SU-DHL-6 (cell line): ENCODE results near the gene STK10.

ENCODE experiments used
- H2AFZ ChIP-seq: fragments of 200-600 bp; sonication (generic); 2 replicates; pipeline ENCODE4 v1.6.1; 2014; ENCODE audit warnings: low read depth, mild to moderate bottlenecking, moderate library complexity, mixed read lengths, antibody characterized with exemption, low read length; ENCODE audit not compliant: severe bottlenecking
- H3F3A ChIP-seq: fragments of 200-600 bp; shearing (Covaris generic); 2 replicates; pipeline ENCODE4 v1.6.0; 2016; ENCODE audit warnings: antibody characterized with exemption, mild to moderate bottlenecking; ENCODE audit not compliant: insufficient read depth
- H3K27ac ChIP-seq: fragments of 200-600 bp; sonication (generic); 2 replicates; pipeline ENCODE4 v1.5.1; 2016; ENCODE audit warnings: low read depth, mild to moderate bottlenecking, low read length, moderate library complexity, mixed read lengths
- H3K27me3 ChIP-seq: fragments of 200-600 bp; sonication (generic), shearing (Covaris generic); 2 replicates; pipeline ENCODE4 v1.6.0; 2014; ENCODE audit warnings: mild to moderate bottlenecking, low read length
- H3K36me3 ChIP-seq: fragments of 200-600 bp; sonication (generic); 2 replicates; pipeline ENCODE4 v1.6.1; 2014; ENCODE audit warnings: mild to moderate bottlenecking, low read length, mixed read lengths
- H3K4me2 ChIP-seq: fragments of 300-600, 200-600 bp; shearing (Covaris generic), sonication (generic); 2 replicates; pipeline ENCODE4 v1.6.0; 2014; ENCODE audit warnings: low read length, low read depth, mild to moderate bottlenecking; ENCODE audit not compliant: poor library complexity, severe bottlenecking
- H3K4me3 ChIP-seq: fragments of 200-600 bp; sonication (generic); 2 replicates; pipeline ENCODE4 v1.5.1; 2014; ENCODE audit warnings: antibody characterized with exemption, low read length, mild to moderate bottlenecking, mixed read lengths; ENCODE audit not compliant: insufficient read depth, poor library complexity, severe bottlenecking
- H3K79me2 ChIP-seq: fragments of 200-600 bp; sonication (generic); 2 replicates; pipeline ENCODE4 v1.6.1; 2014; ENCODE audit warnings: mild to moderate bottlenecking, low read length, moderate library complexity; ENCODE audit not compliant: insufficient read depth
- H3K9ac ChIP-seq: fragments of 200-600 bp; sonication (generic); 2 replicates; pipeline ENCODE4 v1.7.0; 2014; ENCODE audit warnings: mild to moderate bottlenecking, low read length
- H3K9me2 ChIP-seq: fragments of 200-600 bp; sonication (generic); replicated peaks from 2 replicates; pipeline ENCODE4 v1.6.1; 2014; ENCODE audit warnings: low read length; ENCODE audit not compliant: insufficient read depth
- H3K9me3 ChIP-seq: fragments of 200-600 bp; sonication (generic); 2 replicates; pipeline ENCODE4 v1.6.1; 2014; ENCODE audit warnings: low read length, mixed read lengths; ENCODE audit not compliant: insufficient read depth
- H4K20me1 ChIP-seq: fragments of 200-600 bp; sonication (generic); 2 replicates; pipeline ENCODE4 v1.6.1; 2014; ENCODE audit warnings: low read depth, mild to moderate bottlenecking, antibody characterized with exemption, low read length, moderate library complexity, mixed read lengths
- CTCF ChIP-seq: fragments of 200-600 bp; sonication (generic); IDR thresholded peaks from one replicate; pipeline ENCODE4 v1.5.1; 2017; ENCODE audit warnings: antibody characterized with exemption, mild to moderate bottlenecking, low read length, moderate library complexity; ENCODE audit not compliant: insufficient read depth, poor library complexity, severe bottlenecking
- EZH2phosphoT487 ChIP-seq: fragments of 200-600 bp; sonication (generic), shearing (Covaris generic); conservative IDR thresholded peaks from 2 replicates; pipeline ENCODE4 v1.6.1; 2018; ENCODE audit warnings: mild to moderate bottlenecking, antibody characterized with exemption, low read length, moderate library complexity, mixed read lengths

Gene STK10

GRCh38 chr5:172113036-172113435, 75.0 kb downstream of the STK10 start:
- Histone ChIP-seq H3K27me3 (no peaks in the 10 kb centered on the region), H3K9me2 (no peaks in the 10 kb centered on the region), H3K9me3 (no peaks in the 10 kb centered on the region), H3K9ac (peak overlapping the region; percentile 38), H3K4me3 (no peak overlapping the region), H3K36me3 (no peaks in the 10 kb centered on the region), H3K27ac (peak overlapping the region; percentile 97), H4K20me1 (no peaks in the 10 kb centered on the region), H3K79me2 (peaks cover 3% of the 10 kb centered on the region; the same call in 1 of the 2 replicates), H3F3A (peaks cover 53% of the 10 kb centered on the region), H2AFZ (no peak overlapping the region), H3K4me2 (peak overlapping the region; percentile 55)
- TF ChIP-seq EZH2phosphoT487 (no peak), CTCF (no peak)

GRCh38 chr5:172111852-172112225, 76.2 kb downstream of the STK10 start:
- H3K9me2 ChIP-seq: no peaks in the 10 kb centered on the region
- peaks cover 3% of the 10 kb centered on the region; the same call in 1 of the 2 replicates for H3K79me2 ChIP-seq
- H3K4me2 ChIP-seq: peak overlapping the region; percentile 77
- TF ChIP-seq CTCF (no peak), EZH2phosphoT487 (no peak)
- peak overlapping the region; percentile 58 for H3K9ac ChIP-seq
- peaks cover 55% of the 10 kb centered on the region for H3F3A ChIP-seq
- H3K9me3 ChIP-seq: no peaks in the 10 kb centered on the region
- no peaks in the 10 kb centered on the region for H4K20me1 ChIP-seq
- peak overlapping the region; percentile 97 for H3K27ac ChIP-seq
- H3K36me3 ChIP-seq: no peaks in the 10 kb centered on the region
- H2AFZ ChIP-seq: no peak overlapping the region
- peak overlapping the region; percentile 27 for H3K4me3 ChIP-seq
- no peaks in the 10 kb centered on the region for H3K27me3 ChIP-seq

GRCh38 chr5:172110921-172111851, 76.8 kb downstream of the STK10 start:
- Histone ChIP-seq H3K4me2 (peak overlapping the region; percentile 77), H3K4me3 (peak overlapping the region; percentile 27)

More at GRCh38 chr5:172110921-172111851, 76.8 kb downstream of the STK10 start:
- Histone ChIP-seq H3K9ac (peak overlapping the region; percentile 58), H2AFZ (no peak overlapping the region), H3K36me3 (no peaks in the 10 kb centered on the region), H4K20me1 (no peaks in the 10 kb centered on the region), H3K9me3 (no peaks in the 10 kb centered on the region), H3F3A (peaks cover 55% of the 10 kb centered on the region), H3K9me2 (no peaks in the 10 kb centered on the region), H3K79me2 (peaks cover 3% of the 10 kb centered on the region; the same call in 1 of the 2 replicates), H3K27ac (peak overlapping the region; percentile 97), H3K27me3 (no peaks in the 10 kb centered on the region)
- TF ChIP-seq EZH2phosphoT487: no peak
- no peak for TF ChIP-seq CTCF
